ENCODE measurements around the gene MFAP2. TPM values are rescaled to one million over a fixed set of nuclear protein-coding genes. Genes with fewer than 3 reads are reported as not detected.

Gene MFAP2
- total RNA-seq, 4 donors from 2014 or later: 3.9 to 16.0 (median 5.4) TPM

DNA sequence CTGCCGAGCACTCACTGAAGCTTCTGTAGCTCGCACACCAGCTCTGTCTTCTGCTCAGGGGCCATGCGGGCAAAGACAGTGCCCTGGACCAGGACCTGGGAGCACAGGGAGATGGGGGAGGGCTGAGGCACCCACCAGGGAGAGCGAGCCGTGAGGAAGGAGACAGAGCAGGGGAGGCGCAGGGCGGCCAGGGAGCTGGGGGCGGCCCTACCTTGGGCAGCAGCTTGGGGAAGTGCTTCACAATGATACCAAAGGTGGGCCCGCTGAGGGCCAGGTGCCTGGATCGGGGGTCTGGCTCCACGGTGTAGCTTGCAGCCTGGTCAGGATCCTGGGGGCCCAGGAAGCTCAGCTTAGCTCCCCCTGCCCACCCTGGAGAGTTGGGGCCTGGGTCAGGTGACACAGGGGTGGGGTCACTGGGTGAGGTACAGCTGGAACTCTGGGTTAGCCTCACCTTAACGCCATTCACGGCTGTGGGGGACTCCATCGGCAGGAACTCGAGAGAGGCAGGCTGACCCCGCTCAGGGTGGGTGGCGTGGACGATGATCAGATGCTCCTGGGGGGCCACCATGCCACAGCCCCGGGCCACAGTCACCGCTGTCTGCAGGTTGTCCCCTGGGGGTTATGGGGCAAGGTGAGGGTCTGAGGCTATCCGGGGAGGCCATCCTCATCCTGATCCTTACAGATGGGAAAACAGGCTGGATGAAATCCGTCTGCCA lies 9.4 kb upstream of the MFAP2 start:
- no peak overlapping the region for H3K4me3 ChIP-seq (ENCODE audit: low read depth, poor library complexity, severe bottlenecking)
- no peak for DNase-seq (ENCODE audit: low spot score in 2 of 2)
- intact Hi-C loops (cut with DNase I; ENCODE audit: low total_unique reads): no loop called here
- WGBS, 2 donors: 92 to 93% methylated on average over 13 to 19 of the region's 22 CpGs
- TF ChIP-seq POLR2A (IDR thresholded peaks at IDR 0.05): no peak
- TF ChIP-seq, protein P1, sequence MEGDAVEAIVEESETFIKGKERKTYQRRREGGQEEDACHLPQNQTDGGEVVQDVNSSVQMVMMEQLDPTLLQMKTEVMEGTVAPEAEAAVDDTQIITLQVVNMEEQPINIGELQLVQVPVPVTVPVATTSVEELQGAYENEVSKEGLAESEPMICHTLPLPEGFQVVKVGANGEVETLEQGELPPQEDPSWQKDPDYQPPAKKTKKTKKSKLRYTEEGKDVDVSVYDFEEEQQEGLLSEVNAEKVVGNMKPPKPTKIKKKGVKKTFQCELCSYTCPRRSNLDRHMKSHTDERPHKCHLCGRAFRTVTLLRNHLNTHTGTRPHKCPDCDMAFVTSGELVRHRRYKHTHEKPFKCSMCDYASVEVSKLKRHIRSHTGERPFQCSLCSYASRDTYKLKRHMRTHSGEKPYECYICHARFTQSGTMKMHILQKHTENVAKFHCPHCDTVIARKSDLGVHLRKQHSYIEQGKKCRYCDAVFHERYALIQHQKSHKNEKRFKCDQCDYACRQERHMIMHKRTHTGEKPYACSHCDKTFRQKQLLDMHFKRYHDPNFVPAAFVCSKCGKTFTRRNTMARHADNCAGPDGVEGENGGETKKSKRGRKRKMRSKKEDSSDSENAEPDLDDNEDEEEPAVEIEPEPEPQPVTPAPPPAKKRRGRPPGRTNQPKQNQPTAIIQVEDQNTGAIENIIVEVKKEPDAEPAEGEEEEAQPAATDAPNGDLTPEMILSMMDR (IDR thresholded peaks at IDR 0.05): no peak

DNA sequence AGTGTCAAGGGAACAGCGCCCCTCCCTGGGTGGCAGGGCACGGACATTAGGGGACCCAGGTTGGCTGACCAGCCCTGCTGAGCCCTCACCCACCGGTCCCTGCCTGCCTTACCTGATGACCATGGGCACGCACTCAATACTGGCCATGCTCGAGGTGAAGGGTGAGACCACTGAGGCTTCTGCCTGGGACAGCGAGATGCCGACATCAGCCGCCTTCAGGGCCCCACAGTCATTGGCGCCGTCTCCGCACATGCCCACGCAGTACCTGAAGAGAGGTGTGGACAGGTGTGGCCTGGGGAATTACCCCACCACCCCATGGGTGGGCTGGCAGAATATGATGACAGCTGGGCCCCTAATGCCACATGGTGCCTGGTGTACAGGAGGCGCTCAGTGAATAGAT lies 7.8 kb upstream of the MFAP2 start:
- WGBS, 2 donors: 69 to 91% methylated on average over 13 of the region's 13 CpGs
- no peak for TF ChIP-seq POLR2A (IDR thresholded peaks at IDR 0.05)
- TF ChIP-seq, protein P1 (IDR thresholded peaks at IDR 0.05): no peak
- no peak for DNase-seq (ENCODE audit: low spot score in 2 of 2)
- intact Hi-C loops (cut with DNase I; ENCODE audit: low total_unique reads): no loop called here
- no peak overlapping the region for H3K4me3 ChIP-seq (ENCODE audit: low read depth, poor library complexity, severe bottlenecking)

DNA sequence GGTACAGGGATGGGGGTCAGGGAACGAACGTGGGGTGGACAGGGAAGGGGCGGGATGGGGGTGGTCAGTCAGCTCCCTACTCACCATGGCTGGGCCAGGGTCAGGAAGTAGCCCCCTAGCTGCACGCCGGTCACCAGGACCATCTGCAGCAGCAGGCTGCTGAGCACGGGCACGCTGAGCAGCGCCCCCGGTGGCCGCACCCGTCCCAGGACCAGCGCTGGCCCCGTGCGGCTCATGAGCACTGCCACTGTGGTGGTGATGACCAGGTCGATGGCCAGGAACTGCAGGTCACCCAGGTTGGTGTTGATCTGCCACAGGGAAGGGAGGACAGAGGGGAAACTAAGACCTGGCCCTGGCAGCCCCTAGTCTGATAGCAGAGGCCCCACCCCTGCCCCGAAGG lies 6.5 kb upstream of the MFAP2 start:
- WGBS, 2 donors: 87 to 88% methylated on average over 6 to 16 of the region's 16 CpGs
- no peak overlapping the region for H3K4me3 ChIP-seq (ENCODE audit: low read depth, poor library complexity, severe bottlenecking)
- intact Hi-C loops (cut with DNase I; ENCODE audit: low total_unique reads): no loop called here
- DNase-seq (ENCODE audit: low spot score in 2 of 2): no peak
- TF ChIP-seq, protein P1 (IDR thresholded peaks at IDR 0.05): no peak
- no peak for TF ChIP-seq POLR2A (IDR thresholded peaks at IDR 0.05)

DNA sequence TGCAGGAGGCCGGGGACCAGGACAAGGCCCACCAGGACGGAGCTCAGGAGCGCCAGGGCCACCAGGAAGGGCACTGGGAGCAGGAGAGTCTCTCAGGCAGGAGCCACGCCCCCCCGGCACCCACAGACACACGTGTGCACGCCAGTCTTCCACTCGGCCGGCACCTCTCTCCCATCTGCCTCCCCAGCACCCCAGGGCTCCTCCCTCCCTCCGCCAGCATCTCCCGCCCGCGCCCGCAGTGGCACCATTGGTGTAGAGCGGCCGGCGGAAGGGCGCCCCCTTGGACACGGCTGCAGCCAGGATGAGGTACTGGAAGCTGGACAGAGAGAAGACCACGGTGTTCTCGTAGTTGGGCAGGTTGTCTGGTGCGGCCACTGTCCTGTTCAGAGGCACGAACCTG lies 6.1 kb upstream of the MFAP2 start:
- DNase-seq (ENCODE audit: low spot score in 2 of 2): no peak
- intact Hi-C loops (cut with DNase I; ENCODE audit: low total_unique reads): no loop called here
- H3K4me3 ChIP-seq (ENCODE audit: low read depth, poor library complexity, severe bottlenecking): no peak overlapping the region
- no peak for TF ChIP-seq POLR2A (IDR thresholded peaks at IDR 0.05)
- TF ChIP-seq, protein P1 (IDR thresholded peaks at IDR 0.05): no peak
- WGBS, 2 donors: 83 to 95% methylated on average over 16 to 23 of the region's 23 CpGs

DNA sequence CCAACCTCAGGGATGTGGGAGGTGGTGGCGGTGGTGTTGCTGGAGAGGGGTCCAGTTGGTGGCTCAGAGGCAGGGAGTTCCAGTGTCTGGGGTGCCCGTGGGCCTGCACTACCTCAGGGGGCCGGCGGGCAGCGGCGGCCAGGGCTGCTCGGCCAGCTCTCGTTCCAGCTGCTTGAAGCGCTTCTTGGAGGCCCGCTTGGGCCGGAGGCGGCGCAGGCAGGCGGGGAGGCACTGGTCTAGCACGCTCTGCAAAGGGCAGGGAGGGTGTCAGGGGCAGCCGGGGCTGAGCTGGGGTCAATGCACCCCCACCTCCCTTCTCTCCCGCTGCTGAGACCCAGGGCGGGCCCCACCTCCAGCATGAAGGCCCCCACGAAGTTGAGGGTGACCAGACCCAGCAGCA lies 5.7 kb upstream of the MFAP2 start:
- intact Hi-C loops (cut with DNase I; ENCODE audit: low total_unique reads): no loop called here

More for the DNA sequence above, 5.7 kb upstream of the MFAP2 start:
- H3K4me3 ChIP-seq (ENCODE audit: low read depth, poor library complexity, severe bottlenecking): no peak overlapping the region
- no peak for DNase-seq (ENCODE audit: low spot score in 2 of 2)
- TF ChIP-seq, protein P1 (IDR thresholded peaks at IDR 0.05): no peak
- no peak for TF ChIP-seq POLR2A (IDR thresholded peaks at IDR 0.05)
- WGBS, 2 donors: 89 to 90% methylated on average over 14 to 15 of the region's 19 CpGs
